Smooth muscle cell (in vitro differentiated cells): ENCODE results near the gene FUCA2. TPM values are rescaled to one million over a fixed set of nuclear protein-coding genes. Genes with fewer than 3 reads are reported as not detected.

ENCODE experiments used
- DNase-seq: peaks from one replicate; lab custom pipeline; 2025; ENCODE audit not compliant: unreplicated experiment; lab: John Stamatoyannopoulos, UW
- H2AFZ ChIP-seq: fragments of 200-600 bp; sonication (generic); 2 replicates; pipeline ENCODE4 v1.6.0; 2016; ENCODE audit warnings: antibody characterized with exemption, low read depth, mild to moderate bottlenecking
- H3F3A ChIP-seq: fragments of 200-600 bp; sonication (generic); 2 replicates; pipeline ENCODE4 v1.6.0; 2017; ENCODE audit warnings: antibody characterized with exemption, low read depth
- H3K27ac ChIP-seq: fragments of 200-600 bp; sonication (generic); 2 replicates; pipeline ENCODE4 v1.5.1; 2016; ENCODE audit warnings: low read depth, mild to moderate bottlenecking
- H3K27me3 ChIP-seq: fragments of 200-600 bp; sonication (generic); 2 replicates; pipeline ENCODE4 v1.6.1; 2016; ENCODE audit warnings: low read depth, mild to moderate bottlenecking
- H3K36me3 ChIP-seq: fragments of 200-600 bp; sonication (generic); 2 replicates; pipeline ENCODE4 v1.5.1; 2016; ENCODE audit warnings: low read depth
- H3K4me1 ChIP-seq: fragments of 200-600 bp; sonication (generic); 2 replicates; pipeline ENCODE4 v1.5.1; 2016; ENCODE audit warnings: low read depth
- H3K4me2 ChIP-seq: fragments of 200-600 bp; sonication (generic); 2 replicates; pipeline ENCODE4 v1.6.0; 2016; ENCODE audit warnings: mild to moderate bottlenecking
- H3K4me3 ChIP-seq: fragments of 200-600 bp; sonication (generic); 2 replicates; pipeline ENCODE4 v1.5.1; 2016; ENCODE audit warnings: mild to moderate bottlenecking
- H3K79me2 ChIP-seq: fragments of 200-600 bp; sonication (generic); 2 replicates; pipeline ENCODE4 v1.6.0; 2016; ENCODE audit warnings: low read depth, mild to moderate bottlenecking
- H3K9ac ChIP-seq: fragments of 200-600 bp; sonication (generic); 2 replicates; pipeline ENCODE4 v1.6.0; 2016; ENCODE audit warnings: low read depth
- H3K9me3 ChIP-seq: fragments of 200-600 bp; sonication (generic); replicated peaks from 2 replicates; pipeline ENCODE4 v1.5.1; 2016; ENCODE audit warnings: low read depth
- H4K20me1 ChIP-seq: fragments of 200-600 bp; sonication (generic); 2 replicates; pipeline ENCODE4 v1.6.0; 2016; ENCODE audit warnings: low read depth
- WGBS: methylation state at CpG from one replicate; pipeline ENCODE4 v1.1.7; 2016; ENCODE audit warnings: low lambda C conversion rate; 5-methylcytosine and 5-hydroxymethylcytosine counted together
- polyA plus RNA-seq: library from polyadenylated mRNA; unstranded; fragments of >200 nt; fragmentation: Nextera tagmentation; extraction: Ambion mirVana; gene quantifications from 2 replicates; pipeline ENCODE4 v1.2.1, GENCODE V29; 2016
- total RNA-seq: library from RNA; depleted of rRNA; stranded (reverse); fragments of >200 nt; gene quantifications from 2 replicates; pipeline ENCODE4 v1.2.3, GENCODE V29; 2014
- TF ChIP-seq, protein P1 (sequence below): fragments of 200-600 bp; sonication (generic); IDR thresholded peaks from 2 replicates; pipeline ENCODE4 v1.5.1; 2017; ENCODE audit warnings: borderline replicate concordance, mild to moderate bottlenecking, antibody characterized with exemption; ENCODE audit not compliant: insufficient read depth, poor library complexity, severe bottlenecking

The FUCA2 gene
- total and polyA plus RNA-seq, 2 experiments from 2014 or later, result 42.7 to 82.5 TPM

DNA sequence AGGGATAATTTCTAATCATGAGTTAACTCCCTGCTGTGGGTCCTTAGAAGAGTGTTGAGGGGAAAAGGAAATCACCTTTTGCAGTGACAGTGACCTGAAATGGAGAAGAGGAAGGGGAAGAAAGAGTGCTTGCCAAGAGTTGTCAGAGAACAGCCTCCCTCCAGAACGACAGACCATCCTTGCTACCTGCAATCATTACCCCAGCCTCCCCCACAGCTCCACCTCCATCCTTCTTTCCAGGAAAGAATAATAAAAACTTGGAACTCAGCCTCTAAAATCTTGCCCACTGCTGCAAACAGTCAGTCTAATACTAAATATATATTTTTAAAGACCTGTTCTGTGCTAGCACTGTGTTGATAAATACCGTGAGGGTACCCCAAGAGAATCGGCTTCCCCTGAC, 28.7 kb upstream of the FUCA2 start:
- Histone ChIP-seq H3K4me1 (no peaks in the 10 kb centered on the region), H3F3A (no peaks in the 10 kb centered on the region), H3K79me2 (no peaks in the 10 kb centered on the region), H3K4me3 (no peak overlapping the region), H3K9me3 (no peaks in the 10 kb centered on the region), H3K36me3 (no peaks in the 10 kb centered on the region), H2AFZ (no peak overlapping the region), H4K20me1 (no peaks in the 10 kb centered on the region), H3K9ac (no peak overlapping the region), H3K4me2 (no peak overlapping the region), H3K27ac (no peak overlapping the region), H3K27me3 (peaks cover 30% of the 10 kb centered on the region)
- no peak for DNase-seq
- TF ChIP-seq, protein P1, sequence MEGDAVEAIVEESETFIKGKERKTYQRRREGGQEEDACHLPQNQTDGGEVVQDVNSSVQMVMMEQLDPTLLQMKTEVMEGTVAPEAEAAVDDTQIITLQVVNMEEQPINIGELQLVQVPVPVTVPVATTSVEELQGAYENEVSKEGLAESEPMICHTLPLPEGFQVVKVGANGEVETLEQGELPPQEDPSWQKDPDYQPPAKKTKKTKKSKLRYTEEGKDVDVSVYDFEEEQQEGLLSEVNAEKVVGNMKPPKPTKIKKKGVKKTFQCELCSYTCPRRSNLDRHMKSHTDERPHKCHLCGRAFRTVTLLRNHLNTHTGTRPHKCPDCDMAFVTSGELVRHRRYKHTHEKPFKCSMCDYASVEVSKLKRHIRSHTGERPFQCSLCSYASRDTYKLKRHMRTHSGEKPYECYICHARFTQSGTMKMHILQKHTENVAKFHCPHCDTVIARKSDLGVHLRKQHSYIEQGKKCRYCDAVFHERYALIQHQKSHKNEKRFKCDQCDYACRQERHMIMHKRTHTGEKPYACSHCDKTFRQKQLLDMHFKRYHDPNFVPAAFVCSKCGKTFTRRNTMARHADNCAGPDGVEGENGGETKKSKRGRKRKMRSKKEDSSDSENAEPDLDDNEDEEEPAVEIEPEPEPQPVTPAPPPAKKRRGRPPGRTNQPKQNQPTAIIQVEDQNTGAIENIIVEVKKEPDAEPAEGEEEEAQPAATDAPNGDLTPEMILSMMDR, result no peak
- 72% methylated on average over 3 of the region's 3 CpGs for WGBS

GRCh38 chr6:143539734-143540133, 28.2 kb upstream of the FUCA2 start:
- Histone ChIP-seq H3K79me2 (no peaks in the 10 kb centered on the region), H3K4me3 (no peak overlapping the region), H3K36me3 (no peaks in the 10 kb centered on the region), H3K9ac (no peak overlapping the region), H3K27me3 (peaks cover 34% of the 10 kb centered on the region), H2AFZ (no peak overlapping the region), H3K4me1 (no peaks in the 10 kb centered on the region), H3K9me3 (no peaks in the 10 kb centered on the region), H3K27ac (no peak overlapping the region), H4K20me1 (no peaks in the 10 kb centered on the region), H3F3A (no peaks in the 10 kb centered on the region), H3K4me2 (no peak overlapping the region)
- TF ChIP-seq, protein P1, result no peak
- DNase-seq, result no peak
- WGBS, result 54% methylated on average over 7 of the region's 7 CpGs

DNA sequence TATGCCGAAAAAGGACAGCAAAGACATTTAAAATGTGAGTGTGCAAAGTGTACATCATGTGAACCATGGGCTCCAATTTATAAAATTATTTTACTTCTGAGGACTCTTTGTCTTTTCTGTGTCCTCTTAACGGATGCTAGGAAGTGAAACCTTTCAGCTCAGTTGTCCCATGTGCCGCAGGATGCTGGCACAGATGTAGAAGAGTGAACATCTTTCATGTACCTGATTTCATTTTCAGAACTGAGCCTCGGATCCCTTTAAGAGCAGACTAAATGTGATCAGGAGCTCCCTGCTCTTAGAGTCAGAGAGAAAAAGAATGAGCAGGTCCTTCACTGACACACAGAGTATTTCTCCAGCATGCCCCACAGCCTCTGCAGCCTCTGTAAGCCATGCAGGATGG, 27.6 kb upstream of the FUCA2 start:
- Histone ChIP-seq H4K20me1 (no peaks in the 10 kb centered on the region), H3K4me2 (no peak overlapping the region), H3K9ac (no peak overlapping the region), H3K4me1 (no peaks in the 10 kb centered on the region), H3K36me3 (no peaks in the 10 kb centered on the region), H2AFZ (no peak overlapping the region), H3K27ac (no peak overlapping the region), H3F3A (no peaks in the 10 kb centered on the region), H3K9me3 (no peaks in the 10 kb centered on the region), H3K27me3 (peaks cover 40% of the 10 kb centered on the region), H3K79me2 (no peaks in the 10 kb centered on the region), H3K4me3 (no peak overlapping the region)
- TF ChIP-seq, protein P1, result no peak
- DNase-seq, result no peak
- WGBS, result 97% methylated on average over 4 of the region's 4 CpGs

DNA sequence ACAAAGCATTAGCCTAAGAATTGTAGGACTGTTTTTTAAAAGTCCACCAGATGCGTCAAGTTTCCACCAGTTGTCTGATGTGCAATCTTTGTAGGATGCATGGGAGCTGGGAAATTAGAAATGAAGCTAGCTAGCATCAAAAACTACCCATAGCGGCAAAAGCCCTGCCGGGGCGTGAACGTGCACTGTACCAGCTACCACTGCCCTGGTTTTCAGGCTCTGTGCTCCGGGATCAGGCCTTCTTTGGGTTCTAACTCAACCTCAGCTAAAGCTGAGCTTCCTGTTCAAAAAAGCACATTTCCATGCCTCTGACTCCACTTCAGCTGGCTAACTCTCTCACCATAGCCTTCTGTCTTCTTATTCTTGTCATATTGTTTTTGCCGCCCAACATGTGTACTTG, 26.9 kb upstream of the FUCA2 start:
- WGBS, result 98% methylated on average over 7 of the region's 7 CpGs
- H3K27ac ChIP-seq, result no peak overlapping the region
- peaks cover 46% of the 10 kb centered on the region for H3K27me3 ChIP-seq
- DNase-seq, result no peak
- H3K4me1 ChIP-seq, result no peaks in the 10 kb centered on the region
- H3K9ac ChIP-seq, result no peak overlapping the region
- no peaks in the 10 kb centered on the region for H4K20me1 ChIP-seq
- H3K79me2 ChIP-seq, result no peaks in the 10 kb centered on the region
- no peaks in the 10 kb centered on the region for H3F3A ChIP-seq
- TF ChIP-seq, protein P1, result no peak
- no peaks in the 10 kb centered on the region for H3K36me3 ChIP-seq
- no peak overlapping the region for H3K4me2 ChIP-seq
- H2AFZ ChIP-seq, result no peak overlapping the region
- H3K9me3 ChIP-seq, result no peaks in the 10 kb centered on the region
- no peak overlapping the region for H3K4me3 ChIP-seq
